H1 (cell line): ENCODE measurements around the gene RAMACL. TPM values are rescaled to one million over a fixed set of nuclear protein-coding genes. Genes with fewer than 3 reads are reported as not detected.

ENCODE experiments used
- E2F6 ChIP-seq: IDR thresholded peaks from 2 replicates; pipeline ENCODE4 v1.6.1; 2012; ENCODE audit warnings: inconsistent platforms
- TCF12 ChIP-seq: IDR thresholded peaks from 2 replicates; pipeline ENCODE4 v1.6.1; 2011; ENCODE audit warnings: low read depth, mild to moderate bottlenecking, low read length
- polyA plus RNA-seq, 7 experiments: library from polyadenylated mRNA; depleted of rRNA in 3 of 7; stranded (reverse) in 5 of 7; unstranded in 2 of 7; fragments of >200 nt in 5 of 7; fragments of 200-250 nt in 2 of 7; gene quantifications; 1 replicate in 5 of 7; 2 replicates in 1 of 7; 4 replicates in 1 of 7; pipeline versions ENCODE4 v1.2.1 to v1.2.3, GENCODE V29; 2011 to 2013; ENCODE audit warnings: missing spikeins in 2 of 7, mixed read lengths in 2 of 7
- total RNA-seq: library from RNA; stranded (reverse); fragmentation: NEBNext Ultra II Directional; extraction: Animal tissue kit (Norgen Biotek cat#: 25700); gene quantifications from 2 replicates; pipeline ENCODE4 v1.2.1, GENCODE V29; 2021

Gene RAMACL
- total and polyA plus RNA-seq, 2 of the 8 experiments (the other 6 are each of a cell fraction or from before 2014, with no cell fraction given) = 0.23 to 0.97 TPM

GRCh38 chr6:166584155-166584554 lies 2.3 kb downstream of the RAMACL start (continued):
- TF ChIP-seq E2F6 (no peak), TCF12 (no peak)
